Loucy (cell line): ENCODE data around the gene EXOSC1.

ENCODE experiments used
- H2AFZ ChIP-seq: fragments of 200-600 bp; sonication (generic); 2 replicates; pipeline ENCODE4 v1.6.0; 2016; ENCODE audit warnings: antibody characterized with exemption, mild to moderate bottlenecking, low read length, moderate library complexity
- H3F3A ChIP-seq: fragments of 200-600 bp; 2 replicates; pipeline ENCODE4 v1.6.0; 2016; ENCODE audit warnings: antibody characterized with exemption, low read depth, mild to moderate bottlenecking
- H3K27me3 ChIP-seq: fragments of 200-600 bp; sonication (generic); 2 replicates; pipeline ENCODE4 v1.6.1; 2014; ENCODE audit warnings: low read length, mild to moderate bottlenecking; ENCODE audit not compliant: insufficient read depth, poor library complexity, severe bottlenecking
- H3K36me3 ChIP-seq: fragments of 200-600 bp; sonication (generic); 2 replicates; pipeline ENCODE4 v1.6.1; 2016; ENCODE audit warnings: low read length; ENCODE audit not compliant: insufficient read depth
- H3K4me1 ChIP-seq: fragments of 200-600 bp; sonication (generic); 2 replicates; pipeline ENCODE4 v1.5.1; 2014; ENCODE audit warnings: low read length, mild to moderate bottlenecking; ENCODE audit not compliant: insufficient read depth, poor library complexity, severe bottlenecking
- H3K4me2 ChIP-seq: fragments of 200-600 bp; sonication (generic); 2 replicates; pipeline ENCODE4 v1.6.0; 2014; ENCODE audit warnings: antibody characterized with exemption, low read length, low read depth, mild to moderate bottlenecking; ENCODE audit not compliant: poor library complexity, severe bottlenecking
- H3K4me3 ChIP-seq: fragments of 200-600 bp; sonication (generic); 2 replicates; pipeline ENCODE4 v1.5.1; 2014; ENCODE audit warnings: low read length, mild to moderate bottlenecking, mixed read lengths; ENCODE audit not compliant: poor library complexity, severe bottlenecking
- H3K79me2 ChIP-seq: fragments of 200-600 bp; sonication (generic); 2 replicates; pipeline ENCODE4 v1.6.1; 2014; ENCODE audit warnings: low read length; ENCODE audit not compliant: insufficient read depth
- H3K9ac ChIP-seq: fragments of 200-600 bp; sonication (generic); 2 replicates; pipeline ENCODE4 v1.6.0; 2014; ENCODE audit warnings: mild to moderate bottlenecking, low read depth, low read length, moderate library complexity; ENCODE audit not compliant: poor library complexity, severe bottlenecking
- H3K9me2 ChIP-seq: fragments of 200-600 bp; sonication (generic); replicated peaks from 2 replicates; pipeline ENCODE4 v1.6.1; 2016; ENCODE audit warnings: low read depth, low read length, mixed read lengths
- H3K9me3 ChIP-seq: fragments of 200-600 bp; sonication (generic); 2 replicates; pipeline ENCODE4 v1.6.1; 2014; ENCODE audit warnings: mild to moderate bottlenecking, antibody characterized with exemption, low read length, low read depth; ENCODE audit not compliant: insufficient read depth
- H4K20me1 ChIP-seq: fragments of 200-600 bp; sonication (generic); 2 replicates; pipeline ENCODE4 v1.6.0; 2014; ENCODE audit warnings: antibody characterized with exemption, low read length, mild to moderate bottlenecking; ENCODE audit not compliant: insufficient read depth, poor library complexity, severe bottlenecking
- CTCF ChIP-seq: fragments of 200-600 bp; sonication (generic); conservative IDR thresholded peaks from 2 replicates; pipeline ENCODE4 v1.5.1; 2014; ENCODE audit warnings: mild to moderate bottlenecking, antibody characterized with exemption, low read length
- EZH2phosphoT487 ChIP-seq: fragments of 200-600 bp; IDR thresholded peaks from 2 replicates; pipeline ENCODE4 v1.6.1; 2018; ENCODE audit warnings: antibody characterized with exemption, mild to moderate bottlenecking, moderate library complexity, borderline replicate concordance

Gene EXOSC1

DNA sequence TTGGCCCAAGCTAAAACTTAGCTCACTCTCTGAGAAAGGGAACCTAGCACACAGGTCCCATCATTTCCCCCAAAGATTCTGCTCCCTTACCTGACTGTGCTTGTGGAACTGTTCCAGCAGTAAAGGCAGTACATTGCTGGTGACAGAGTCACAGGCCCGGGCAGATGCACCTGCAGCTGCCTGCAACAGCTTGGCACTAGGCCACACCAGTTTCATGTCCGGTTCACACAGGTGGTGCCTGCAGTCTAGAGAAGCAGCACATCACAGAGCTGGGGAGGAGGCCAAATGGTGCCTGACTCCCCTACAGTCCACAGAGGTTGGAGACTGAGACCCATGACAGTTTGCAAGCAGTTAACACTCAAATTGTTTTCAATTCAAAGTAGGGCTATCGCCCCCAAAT, 22.4 kb upstream of the EXOSC1 start:
- Histone ChIP-seq H3F3A (no peaks in the 10 kb centered on the region), H3K9ac (no peak overlapping the region), H3K9me3 (no peaks in the 10 kb centered on the region), H2AFZ (no peak overlapping the region), H4K20me1 (no peaks in the 10 kb centered on the region), H3K27me3 (no peaks in the 10 kb centered on the region), H3K4me2 (no peak overlapping the region), H3K79me2 (no peaks in the 10 kb centered on the region), H3K9me2 (no peaks in the 10 kb centered on the region), H3K4me3 (no peak overlapping the region), H3K36me3 (peaks cover 78% of the 10 kb centered on the region), H3K4me1 (no peaks in the 10 kb centered on the region)
- TF ChIP-seq CTCF (no peak), EZH2phosphoT487 (no peak)

GRCh38 chr10:97466755-97467154, 20.9 kb upstream of the EXOSC1 start:
- peaks cover 80% of the 10 kb centered on the region for H3K36me3 ChIP-seq
- H3K4me3 ChIP-seq, result no peak overlapping the region
- no peaks in the 10 kb centered on the region for H3F3A ChIP-seq
- H3K79me2 ChIP-seq, result no peaks in the 10 kb centered on the region
- H3K9me3 ChIP-seq, result no peaks in the 10 kb centered on the region
- no peak overlapping the region for H3K4me2 ChIP-seq
- TF ChIP-seq CTCF, result no peak
- TF ChIP-seq EZH2phosphoT487, result no peak
- H2AFZ ChIP-seq, result no peak overlapping the region
- no peaks in the 10 kb centered on the region for H3K9me2 ChIP-seq
- H3K4me1 ChIP-seq, result no peaks in the 10 kb centered on the region
- no peaks in the 10 kb centered on the region for H4K20me1 ChIP-seq
- H3K27me3 ChIP-seq, result no peaks in the 10 kb centered on the region
- H3K9ac ChIP-seq, result no peak overlapping the region

DNA sequence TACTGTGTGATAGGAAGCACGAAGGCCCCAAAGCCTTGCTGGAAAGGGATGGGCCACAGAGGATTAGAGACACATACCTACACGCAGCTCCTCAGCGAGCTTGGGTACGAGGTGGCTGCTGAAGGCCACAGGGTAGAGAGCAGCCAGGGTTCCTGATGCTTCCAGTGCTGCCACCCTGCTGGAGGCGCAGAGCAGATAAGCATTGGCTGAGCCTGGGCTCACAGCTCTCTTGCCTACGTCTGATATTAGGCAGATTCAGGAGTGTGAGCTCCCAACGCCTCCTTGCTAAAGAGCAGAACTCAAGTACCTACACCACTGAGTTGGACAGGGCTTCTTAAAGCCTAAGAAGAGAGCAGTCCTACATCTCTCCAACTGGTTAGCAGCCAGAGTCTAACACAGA, 20.2 kb upstream of the EXOSC1 start:
- Histone ChIP-seq H3K9me3 (no peaks in the 10 kb centered on the region), H3K9ac (no peak overlapping the region), H2AFZ (no peak overlapping the region), H4K20me1 (no peaks in the 10 kb centered on the region), H3K36me3 (peaks cover 83% of the 10 kb centered on the region), H3K4me2 (no peak overlapping the region), H3K79me2 (no peaks in the 10 kb centered on the region), H3K27me3 (no peaks in the 10 kb centered on the region), H3K9me2 (no peaks in the 10 kb centered on the region), H3F3A (no peaks in the 10 kb centered on the region), H3K4me3 (no peak overlapping the region), H3K4me1 (no peaks in the 10 kb centered on the region)
- TF ChIP-seq EZH2phosphoT487, result no peak
- TF ChIP-seq CTCF, result no peak
